NCI-H1105 (cell line): Measurements from ENCODE around the gene ZFYVE27.

Experiments used
- DNase-seq: peaks from one replicate; lab custom pipeline; 2025; lab: John Stamatoyannopoulos, UW

Gene ZFYVE27

DNA sequence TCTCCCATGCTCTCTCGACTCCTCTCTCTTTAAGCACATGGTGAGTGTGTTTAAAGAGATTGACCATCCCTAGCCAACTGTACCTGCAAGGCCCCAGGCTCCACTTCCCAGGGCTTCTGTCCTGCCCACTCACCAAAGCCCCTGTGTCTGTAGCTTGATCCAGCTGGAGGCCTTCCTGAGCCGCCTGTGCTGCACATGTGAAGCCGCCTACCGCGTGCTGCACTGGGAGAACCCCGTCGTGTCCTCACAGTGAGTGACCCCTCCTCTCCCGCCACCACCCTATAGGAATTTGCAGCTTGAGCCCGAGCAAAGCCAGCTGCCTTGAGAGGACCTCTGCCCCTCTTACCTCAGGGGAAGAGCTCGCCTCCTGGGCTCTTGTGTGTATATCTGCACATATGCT, 11.2 kb downstream of the ZFYVE27 start:
- DNase-seq: no peak

DNA sequence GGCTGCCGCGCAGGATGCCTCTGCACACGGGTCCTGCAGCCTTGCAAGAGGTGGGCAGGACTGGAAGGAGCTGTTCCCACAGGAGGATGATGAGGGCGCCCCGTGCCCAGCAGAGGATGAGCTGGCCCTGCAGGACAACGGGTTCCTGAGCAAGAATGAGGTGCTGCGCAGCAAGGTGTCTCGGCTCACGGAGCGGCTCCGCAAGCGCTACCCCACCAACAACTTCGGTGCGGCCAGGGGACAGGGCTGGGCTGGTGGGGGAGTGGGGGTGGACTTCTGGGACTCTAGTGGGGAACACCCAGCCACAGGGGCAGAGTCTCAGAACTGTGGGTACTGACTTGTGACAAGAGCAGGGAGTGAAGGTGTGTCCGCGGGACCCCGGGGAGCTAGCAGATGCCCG, 16.0 kb downstream of the ZFYVE27 start:
- DNase-seq: no peak

DNA sequence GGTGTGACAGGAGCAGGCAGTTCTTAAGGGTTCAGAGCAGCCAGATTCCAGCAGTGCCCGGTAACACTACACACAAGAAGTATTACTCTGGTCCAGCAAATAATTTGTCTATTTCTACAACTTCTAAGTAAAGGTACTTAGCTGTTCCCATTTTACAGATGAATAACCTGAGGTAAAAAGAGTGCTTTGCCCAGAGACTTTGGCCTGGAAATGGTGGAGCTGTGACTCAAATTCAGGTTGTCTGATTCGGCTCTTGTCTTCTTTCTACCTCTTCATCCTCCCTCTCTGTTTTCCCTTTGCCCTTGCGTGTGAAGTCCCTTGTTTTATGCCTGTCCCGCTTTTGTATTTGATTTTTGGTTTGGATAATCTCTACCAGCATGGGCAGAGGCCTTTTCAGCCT, 17.8 kb downstream of the ZFYVE27 start:
- no peak for DNase-seq

DNA sequence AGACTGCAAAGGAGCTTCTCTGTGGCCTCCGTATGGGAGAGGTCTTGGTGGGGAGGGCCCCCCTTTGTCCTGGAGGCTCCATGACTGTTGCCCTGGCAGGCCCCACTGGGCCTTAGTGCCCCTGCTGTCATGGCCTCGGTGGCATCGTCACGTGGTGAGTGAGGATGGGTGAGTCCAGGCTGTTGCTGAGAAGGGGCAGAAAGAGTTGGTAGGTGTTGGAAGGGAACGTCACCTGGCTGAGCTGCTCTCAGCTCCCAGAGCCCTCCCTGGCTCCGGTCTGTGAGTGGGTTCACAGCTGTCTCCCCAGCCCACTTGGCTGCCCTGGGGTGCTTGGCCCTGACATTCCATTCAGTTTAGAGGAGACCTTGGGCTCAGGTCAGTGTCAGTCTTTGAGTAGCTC, 18.8 kb downstream of the ZFYVE27 start:
- DNase-seq: no peak

DNA sequence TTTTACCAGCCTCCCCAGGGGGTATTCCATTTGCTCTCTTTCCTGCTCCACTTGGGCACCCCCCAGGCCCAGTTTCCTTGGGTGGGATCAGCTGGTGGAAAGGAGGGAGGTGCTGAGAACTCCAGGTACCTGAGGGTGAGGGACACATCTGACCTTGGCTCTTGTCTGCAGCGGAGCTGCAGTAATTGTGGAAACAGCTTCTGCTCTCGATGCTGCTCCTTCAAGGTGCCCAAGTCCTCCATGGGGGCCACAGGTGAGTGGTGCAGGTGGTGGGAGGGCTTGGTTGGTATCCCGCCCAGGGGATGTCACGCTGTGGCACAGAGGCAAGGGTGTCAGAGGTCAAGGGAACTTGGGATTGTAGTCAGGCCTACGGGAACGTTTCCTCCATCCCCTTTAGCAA, 20.5 kb downstream of the ZFYVE27 start:
- no peak for DNase-seq

DNA sequence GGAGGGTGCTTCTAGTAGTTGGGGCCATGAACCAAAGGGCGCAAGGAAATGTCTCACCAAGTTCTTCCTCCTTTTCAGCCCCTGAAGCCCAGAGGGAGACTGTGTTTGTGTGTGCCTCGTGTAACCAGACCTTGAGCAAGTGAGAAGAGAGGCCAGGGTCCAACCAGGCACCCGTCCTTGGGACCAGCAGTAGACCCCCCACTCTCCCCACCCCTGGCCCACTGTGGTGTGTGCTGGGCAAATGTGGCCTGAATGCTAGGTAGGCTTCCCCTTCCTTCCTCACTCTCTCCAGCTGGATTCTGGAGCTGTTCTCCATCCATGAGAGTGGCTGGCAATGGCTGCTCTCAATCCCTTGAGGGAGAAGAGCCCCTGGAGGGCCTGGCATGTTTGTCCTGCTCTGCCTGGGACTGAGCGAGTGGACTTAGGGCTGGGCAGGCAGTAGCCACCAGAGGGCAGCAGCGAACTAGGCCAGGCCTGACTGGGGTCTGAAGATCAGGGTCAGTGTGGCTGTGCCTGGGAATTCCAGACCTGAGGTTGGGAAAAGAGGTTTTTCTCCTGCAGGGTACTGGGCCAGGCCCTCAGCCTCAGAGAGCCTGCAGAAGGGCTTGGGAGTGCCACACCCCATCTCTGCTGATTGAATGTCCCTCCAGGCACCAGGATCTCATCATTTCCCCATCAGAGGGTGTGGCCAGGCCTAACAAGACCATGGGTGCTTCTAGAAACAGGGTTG, 22.4 kb downstream of the ZFYVE27 start:
- no peak for DNase-seq

DNA sequence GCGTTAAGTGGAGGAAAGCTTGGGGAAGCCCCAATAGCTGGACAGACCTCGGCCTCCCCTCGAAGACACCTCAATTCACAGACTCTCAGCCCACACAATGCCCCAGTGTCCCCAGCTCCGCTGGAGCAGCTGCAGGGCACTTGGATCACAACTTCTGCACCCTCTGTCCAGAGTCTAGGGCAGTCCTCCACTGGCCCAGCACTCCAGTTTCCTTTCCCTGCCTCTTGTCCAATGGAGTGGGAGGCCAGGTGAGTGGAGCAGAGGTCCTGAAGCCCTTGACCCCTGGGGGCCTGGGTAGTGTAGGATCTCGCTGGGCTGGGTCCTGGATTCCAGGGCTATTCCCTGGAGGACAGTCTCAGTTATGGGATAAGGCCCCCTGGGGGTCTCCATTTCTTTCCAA, 23.0 kb downstream of the ZFYVE27 start:
- no peak for DNase-seq

DNA sequence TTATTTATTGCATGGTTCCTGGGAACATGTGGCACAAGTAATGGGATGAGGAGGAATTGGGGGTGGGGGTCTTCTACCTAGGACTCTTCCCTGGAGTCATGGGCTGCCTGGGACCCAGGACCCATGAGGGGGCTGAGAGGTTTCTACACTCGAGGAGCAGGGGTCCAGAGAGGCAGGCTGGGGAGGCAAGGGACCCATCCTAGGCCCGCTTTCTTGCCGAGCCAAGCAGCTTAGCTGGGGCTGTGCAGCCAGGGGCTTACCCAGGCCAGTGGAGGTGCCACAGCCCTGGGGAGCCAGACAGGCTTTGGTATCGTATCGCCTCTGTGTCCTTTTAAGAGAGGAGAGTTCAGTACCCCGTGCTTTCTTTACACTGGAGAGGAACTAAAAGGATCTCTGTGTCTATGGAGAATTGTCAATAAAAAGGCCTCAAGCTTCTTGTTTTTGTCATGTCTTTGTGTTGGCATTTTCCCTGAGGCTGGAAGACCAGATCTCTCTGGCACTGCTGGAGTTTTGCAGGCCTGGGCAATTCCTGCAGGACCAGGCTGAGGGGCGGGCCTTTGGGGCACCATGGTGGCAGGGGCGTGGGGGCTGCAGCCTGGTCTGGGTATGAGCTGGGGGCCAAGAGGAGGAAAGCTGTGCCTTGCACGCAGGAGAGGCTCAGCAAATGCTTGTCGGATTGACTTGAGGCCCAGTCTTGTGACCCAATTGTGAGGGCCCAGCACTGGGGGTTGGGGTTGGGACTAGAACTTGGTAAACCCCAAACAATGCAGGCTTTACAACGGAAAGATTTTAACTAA, 23.7 kb downstream of the ZFYVE27 start:
- DNase-seq: no peak

DNA sequence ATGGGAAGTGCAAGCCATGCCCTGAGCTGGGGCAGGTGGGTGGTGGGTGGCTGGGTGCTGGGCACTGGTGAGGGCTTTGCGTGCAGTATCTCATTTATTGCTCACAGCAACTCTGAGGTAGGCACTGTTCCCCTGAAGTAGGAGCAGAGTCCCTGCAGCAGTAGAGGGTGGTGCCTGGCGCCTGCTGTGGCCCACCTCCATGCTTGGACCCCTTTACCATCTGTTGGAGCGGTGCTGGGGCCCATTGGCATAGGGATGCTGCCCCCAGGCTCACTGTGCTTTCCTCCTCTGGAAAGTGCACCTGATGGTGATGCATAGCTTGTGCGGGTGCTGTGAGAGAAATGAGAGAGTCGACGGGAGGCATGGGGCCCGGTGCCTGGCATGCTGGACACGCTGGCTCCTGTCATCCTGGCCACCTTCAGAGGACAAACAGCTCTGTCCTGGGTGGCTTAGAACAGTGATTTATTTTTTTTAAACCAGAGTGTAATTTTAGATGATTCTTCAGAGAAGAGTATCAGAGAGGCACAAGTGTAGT, 24.5 kb downstream of the ZFYVE27 start:
- no peak for DNase-seq

DNA sequence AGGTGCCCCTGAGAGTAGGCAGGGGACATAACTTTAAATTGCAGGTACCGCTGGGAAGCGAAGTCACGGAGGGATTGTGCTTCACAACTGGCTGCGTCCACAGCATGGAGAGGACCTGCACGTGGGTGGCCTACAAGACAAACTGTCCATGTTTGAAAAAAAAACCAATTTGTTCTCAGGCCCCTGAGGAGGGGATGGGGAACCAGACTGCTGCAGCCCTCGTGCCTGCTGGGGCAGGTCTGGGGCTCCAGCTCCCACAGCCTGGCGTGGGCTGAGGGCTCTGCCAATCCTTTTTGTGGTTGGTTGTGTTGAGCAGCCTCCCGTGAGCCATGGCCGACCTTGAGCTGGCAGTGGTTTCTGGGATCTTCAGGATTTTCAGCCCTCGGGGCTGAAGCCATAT, 25.1 kb downstream of the ZFYVE27 start:
- no peak for DNase-seq

DNA sequence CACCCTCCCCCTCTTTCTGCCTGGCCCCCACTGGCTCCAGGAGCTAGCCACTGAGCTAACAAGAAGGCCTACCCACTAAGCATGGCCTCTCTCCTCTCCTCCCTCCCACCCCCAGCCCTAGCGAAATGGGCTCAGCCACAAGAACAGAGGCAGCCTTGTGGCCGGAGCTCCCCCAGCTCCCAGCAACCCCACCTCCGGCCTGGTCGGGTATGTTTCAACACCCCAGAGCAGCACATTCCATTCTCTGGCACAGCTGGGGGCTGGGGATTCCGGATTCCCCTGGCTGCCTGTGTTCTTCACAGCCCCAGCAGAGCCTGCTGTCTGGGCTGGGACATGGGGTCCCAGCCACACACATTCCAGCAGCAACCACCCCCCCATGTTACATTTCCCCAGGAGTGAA, 25.9 kb downstream of the ZFYVE27 start:
- DNase-seq: no peak

DNA sequence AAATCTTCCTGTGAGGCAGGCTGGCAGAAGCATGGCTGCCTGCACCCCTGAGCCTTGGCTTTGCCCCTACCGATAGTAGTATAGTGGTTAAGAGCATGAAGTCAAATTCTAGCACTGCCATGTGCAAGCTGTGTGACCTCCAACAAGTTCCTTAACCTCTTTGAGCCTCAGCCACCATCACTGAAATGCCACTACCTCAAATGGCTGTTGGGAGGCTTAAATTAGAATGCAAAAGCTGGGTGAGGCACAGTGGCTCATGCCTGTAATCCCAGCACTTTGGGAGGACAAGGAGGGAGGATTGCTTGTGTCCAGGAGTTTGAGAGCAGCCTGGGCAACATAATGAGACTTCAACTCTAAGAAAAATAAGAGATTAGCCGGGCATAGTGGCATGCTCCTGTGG, 26.5 kb downstream of the ZFYVE27 start:
- DNase-seq: no peak

DNA sequence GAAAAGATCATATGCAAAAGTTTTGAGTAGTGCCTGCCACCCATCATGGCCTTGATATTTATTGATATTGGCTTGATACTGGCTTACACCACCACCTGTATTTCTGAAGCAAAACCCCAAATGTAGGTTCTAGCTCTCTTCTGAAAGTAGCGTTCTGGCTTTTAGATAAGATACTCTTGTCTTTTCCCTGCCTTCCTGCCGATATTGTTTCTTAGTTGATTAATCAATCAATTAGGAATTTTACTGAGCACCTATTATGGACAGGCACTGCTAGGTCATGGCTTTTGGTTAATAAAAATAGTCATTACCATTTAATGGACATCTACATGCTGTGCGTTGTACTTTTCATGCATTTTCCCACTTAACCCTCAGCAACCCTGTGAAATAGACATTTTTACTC, 27.0 kb downstream of the ZFYVE27 start:
- DNase-seq: no peak

DNA sequence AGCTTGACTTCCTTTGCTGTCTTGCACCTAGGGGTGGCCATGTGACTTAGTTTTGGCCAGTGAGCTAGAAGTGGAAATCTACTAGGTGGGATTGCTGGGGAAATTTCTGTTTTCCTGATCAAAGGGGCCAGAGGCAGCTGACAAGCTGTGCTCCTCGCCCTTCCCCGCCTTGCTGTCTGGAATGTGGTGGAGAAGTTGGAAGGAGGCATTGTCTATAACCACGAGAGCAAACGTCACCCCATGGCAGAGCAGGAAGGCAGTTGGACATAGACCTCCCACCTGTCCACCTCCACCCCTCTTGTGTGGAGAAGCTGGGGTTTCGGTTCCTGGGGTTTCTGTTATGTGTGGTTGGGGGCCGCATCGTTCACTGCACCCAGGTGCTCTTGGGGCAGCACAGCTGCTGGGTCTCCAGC, 27.6 kb downstream of the ZFYVE27 start:
- DNase-seq: no peak

DNA sequence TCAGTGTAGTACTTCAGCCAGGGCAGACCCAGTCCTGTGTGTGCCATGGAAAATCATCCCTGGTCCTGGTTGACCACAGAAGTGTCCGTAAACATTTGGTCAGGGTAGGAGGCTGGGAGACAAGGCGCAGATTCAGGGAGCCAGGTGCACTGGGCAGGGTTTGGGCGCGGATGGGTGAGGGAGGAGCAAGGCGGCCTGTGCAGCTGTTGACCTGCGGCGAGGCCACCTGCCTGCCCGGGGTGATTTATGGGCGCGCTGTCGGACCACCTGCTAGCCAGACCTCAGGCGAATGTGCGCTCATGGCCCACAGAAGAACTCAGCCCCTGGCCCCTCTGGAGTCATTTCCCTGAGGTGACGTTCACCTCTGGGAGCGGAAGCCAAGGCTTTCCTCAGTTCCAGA, 28.3 kb downstream of the ZFYVE27 start:
- no peak for DNase-seq

DNA sequence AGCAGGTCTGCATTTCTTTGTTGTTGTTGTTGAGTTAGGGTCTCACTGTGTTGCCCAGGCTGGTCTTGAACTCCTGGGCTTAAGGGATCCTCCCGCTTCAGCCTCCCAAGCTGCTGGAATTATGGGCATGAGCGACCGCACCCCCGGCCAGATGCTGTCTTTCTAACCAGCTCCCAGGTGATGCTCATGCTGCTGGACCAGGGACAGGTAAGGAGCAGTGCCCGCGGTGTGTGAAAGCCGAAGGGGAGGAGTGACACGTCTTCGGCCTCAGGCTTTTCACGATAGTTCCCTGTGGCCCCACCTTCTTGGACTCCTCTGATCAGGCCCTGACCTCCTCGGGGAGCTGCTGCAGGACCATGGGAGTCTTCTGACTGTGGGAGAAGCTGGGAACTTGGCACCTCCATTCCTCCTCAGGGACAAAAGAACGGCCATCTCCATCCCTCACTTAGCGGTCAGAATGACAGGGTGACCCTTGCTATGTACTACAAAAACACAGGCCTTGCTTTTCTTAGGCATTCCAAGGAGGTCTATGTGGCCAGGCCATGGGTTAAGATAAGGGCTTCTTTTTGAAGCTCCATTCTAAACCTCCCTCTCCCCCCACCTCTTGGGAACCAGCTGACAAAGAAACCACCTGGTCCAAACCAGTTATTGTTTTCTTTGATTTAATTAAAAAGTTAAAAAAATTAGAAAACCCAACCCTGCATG, 29.3 kb downstream of the ZFYVE27 start:
- no peak for DNase-seq

DNA sequence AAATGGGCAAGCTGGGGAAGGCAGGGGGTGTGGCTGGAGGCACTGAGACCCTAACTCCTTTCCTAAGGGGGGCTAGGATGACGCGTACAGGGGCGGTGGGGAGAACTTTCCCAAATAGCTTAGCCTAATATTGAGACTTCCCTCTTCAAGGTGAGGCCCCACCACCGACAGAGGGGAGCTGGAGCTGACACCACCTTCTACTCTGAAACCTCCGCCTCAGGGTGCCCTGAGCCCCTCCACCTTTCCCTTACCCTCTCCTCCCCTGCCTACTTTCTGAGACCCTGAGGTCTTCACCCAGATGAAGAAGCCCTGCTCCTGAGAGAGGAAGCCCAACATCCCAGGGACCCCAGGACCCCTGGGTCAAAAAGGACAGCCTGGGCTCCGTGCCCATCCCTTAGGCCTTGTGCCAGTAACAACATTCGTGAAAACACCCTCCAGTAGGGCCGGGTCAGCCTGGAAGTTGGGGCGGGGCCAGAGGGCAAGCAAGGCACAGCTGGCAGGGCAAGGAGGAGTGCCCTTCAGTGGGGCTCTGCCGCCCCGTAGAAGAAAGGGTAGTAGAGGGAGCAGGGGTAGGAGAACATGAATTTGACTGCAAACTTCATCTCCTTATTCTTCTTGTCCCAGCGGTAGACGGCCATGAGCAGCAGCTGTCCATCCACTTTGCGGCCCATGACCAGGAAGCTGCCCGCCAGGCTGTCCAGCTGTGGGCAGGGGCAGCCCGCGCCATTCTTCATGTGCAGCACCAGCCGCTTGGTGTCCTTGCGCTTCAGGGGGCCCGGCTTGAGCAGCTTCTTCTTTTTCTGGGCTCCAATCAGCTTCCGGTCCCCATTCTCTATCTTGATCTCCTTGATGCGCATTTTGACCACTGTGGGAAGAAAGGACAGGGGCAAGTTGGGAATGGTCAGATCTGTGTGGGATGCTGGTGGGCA, 30.3 kb downstream of the ZFYVE27 start:
- no peak for DNase-seq

DNA sequence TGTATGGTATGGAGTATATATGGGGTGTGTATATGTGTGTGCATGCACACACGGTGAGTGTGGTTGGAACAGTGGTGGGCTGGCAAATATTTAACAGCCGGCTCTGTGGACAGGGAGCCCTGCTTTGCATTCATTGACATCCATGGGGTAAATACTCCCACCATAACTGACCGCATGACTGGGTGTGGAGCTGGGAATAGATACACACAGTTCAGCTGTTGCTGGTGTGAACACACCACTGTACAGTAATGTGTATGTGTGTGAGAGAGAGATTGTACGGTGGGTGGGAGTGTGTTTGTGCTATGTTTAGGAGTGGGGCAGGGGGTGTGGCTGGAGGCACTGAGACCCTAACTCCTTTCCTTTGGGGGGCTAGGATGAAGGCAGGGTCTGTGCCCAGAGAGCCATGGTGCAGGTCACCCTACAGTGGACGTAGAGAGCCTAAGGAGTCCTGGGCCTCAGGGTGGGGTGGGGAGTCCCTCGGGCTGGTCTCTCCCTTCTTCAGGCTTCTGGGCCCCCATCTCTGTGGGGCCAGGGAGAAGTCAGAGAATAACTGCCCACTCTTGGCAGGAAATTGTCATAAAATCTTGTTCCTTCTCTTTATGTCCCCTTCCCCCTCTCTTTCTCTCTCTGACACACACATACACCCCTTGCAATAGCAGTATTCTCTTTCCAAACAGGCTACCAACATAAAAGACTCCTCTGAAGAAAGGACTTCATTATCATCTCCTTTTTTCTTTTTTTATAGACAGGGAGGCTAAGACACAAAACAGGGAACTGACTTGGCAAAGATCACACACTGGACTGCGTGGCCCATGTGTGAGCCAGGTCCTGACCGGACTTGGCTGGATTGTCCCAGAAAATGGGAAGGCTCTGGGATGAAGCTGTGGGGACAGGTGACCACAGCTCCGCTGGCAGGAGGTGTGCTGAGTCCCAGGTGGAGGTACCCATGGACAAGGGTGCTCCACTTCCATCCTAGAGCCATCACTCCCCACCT, 31.7 kb downstream of the ZFYVE27 start:
- no peak for DNase-seq

DNA sequence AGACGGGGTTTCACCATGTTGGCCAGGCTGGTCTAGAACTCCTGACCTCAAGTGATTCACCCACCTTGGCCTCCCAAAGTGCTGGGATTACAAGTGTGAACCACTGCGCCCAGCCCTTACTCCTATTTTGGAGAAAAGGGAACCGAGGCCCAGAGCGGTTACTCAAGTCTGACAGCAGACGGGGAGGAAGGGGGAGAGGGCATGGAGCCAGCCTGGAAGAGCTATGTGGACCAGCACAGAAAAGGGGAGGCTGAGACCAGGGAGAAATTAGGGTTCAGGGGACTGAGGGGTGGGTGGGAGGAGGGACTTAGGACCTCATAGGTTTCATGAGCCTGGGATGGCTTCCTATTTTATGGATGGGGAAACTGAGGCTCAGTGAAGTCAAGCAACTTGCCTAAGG, 33.3 kb downstream of the ZFYVE27 start:
- no peak for DNase-seq
